Loucy (cell line): ENCODE results near the gene RNF113B.

Experiments
- H2AFZ ChIP-seq: fragments of 200-600 bp; sonication (generic); 2 replicates; pipeline ENCODE4 v1.6.0; 2016; ENCODE audit warnings: antibody characterized with exemption, mild to moderate bottlenecking, low read length, moderate library complexity
- H3F3A ChIP-seq: fragments of 200-600 bp; 2 replicates; pipeline ENCODE4 v1.6.0; 2016; ENCODE audit warnings: antibody characterized with exemption, low read depth, mild to moderate bottlenecking
- H3K27me3 ChIP-seq: fragments of 200-600 bp; sonication (generic); 2 replicates; pipeline ENCODE4 v1.6.1; 2014; ENCODE audit warnings: low read length, mild to moderate bottlenecking; ENCODE audit not compliant: insufficient read depth, poor library complexity, severe bottlenecking
- H3K36me3 ChIP-seq: fragments of 200-600 bp; sonication (generic); 2 replicates; pipeline ENCODE4 v1.6.1; 2016; ENCODE audit warnings: low read length; ENCODE audit not compliant: insufficient read depth
- H3K4me1 ChIP-seq: fragments of 200-600 bp; sonication (generic); 2 replicates; pipeline ENCODE4 v1.5.1; 2014; ENCODE audit warnings: low read length, mild to moderate bottlenecking; ENCODE audit not compliant: insufficient read depth, poor library complexity, severe bottlenecking
- H3K4me2 ChIP-seq: fragments of 200-600 bp; sonication (generic); 2 replicates; pipeline ENCODE4 v1.6.0; 2014; ENCODE audit warnings: antibody characterized with exemption, low read length, low read depth, mild to moderate bottlenecking; ENCODE audit not compliant: poor library complexity, severe bottlenecking
- H3K4me3 ChIP-seq: fragments of 200-600 bp; sonication (generic); 2 replicates; pipeline ENCODE4 v1.5.1; 2014; ENCODE audit warnings: low read length, mild to moderate bottlenecking, mixed read lengths; ENCODE audit not compliant: poor library complexity, severe bottlenecking
- H3K79me2 ChIP-seq: fragments of 200-600 bp; sonication (generic); 2 replicates; pipeline ENCODE4 v1.6.1; 2014; ENCODE audit warnings: low read length; ENCODE audit not compliant: insufficient read depth
- H3K9ac ChIP-seq: fragments of 200-600 bp; sonication (generic); 2 replicates; pipeline ENCODE4 v1.6.0; 2014; ENCODE audit warnings: mild to moderate bottlenecking, low read depth, low read length, moderate library complexity; ENCODE audit not compliant: poor library complexity, severe bottlenecking
- H3K9me2 ChIP-seq: fragments of 200-600 bp; sonication (generic); replicated peaks from 2 replicates; pipeline ENCODE4 v1.6.1; 2016; ENCODE audit warnings: low read depth, low read length, mixed read lengths
- H3K9me3 ChIP-seq: fragments of 200-600 bp; sonication (generic); 2 replicates; pipeline ENCODE4 v1.6.1; 2014; ENCODE audit warnings: mild to moderate bottlenecking, antibody characterized with exemption, low read length, low read depth; ENCODE audit not compliant: insufficient read depth
- H4K20me1 ChIP-seq: fragments of 200-600 bp; sonication (generic); 2 replicates; pipeline ENCODE4 v1.6.0; 2014; ENCODE audit warnings: antibody characterized with exemption, low read length, mild to moderate bottlenecking; ENCODE audit not compliant: insufficient read depth, poor library complexity, severe bottlenecking
- CTCF ChIP-seq: fragments of 200-600 bp; sonication (generic); conservative IDR thresholded peaks from 2 replicates; pipeline ENCODE4 v1.5.1; 2014; ENCODE audit warnings: mild to moderate bottlenecking, antibody characterized with exemption, low read length
- EZH2phosphoT487 ChIP-seq: fragments of 200-600 bp; IDR thresholded peaks from 2 replicates; pipeline ENCODE4 v1.6.1; 2018; ENCODE audit warnings: antibody characterized with exemption, mild to moderate bottlenecking, moderate library complexity, borderline replicate concordance

The RNF113B gene

DNA sequence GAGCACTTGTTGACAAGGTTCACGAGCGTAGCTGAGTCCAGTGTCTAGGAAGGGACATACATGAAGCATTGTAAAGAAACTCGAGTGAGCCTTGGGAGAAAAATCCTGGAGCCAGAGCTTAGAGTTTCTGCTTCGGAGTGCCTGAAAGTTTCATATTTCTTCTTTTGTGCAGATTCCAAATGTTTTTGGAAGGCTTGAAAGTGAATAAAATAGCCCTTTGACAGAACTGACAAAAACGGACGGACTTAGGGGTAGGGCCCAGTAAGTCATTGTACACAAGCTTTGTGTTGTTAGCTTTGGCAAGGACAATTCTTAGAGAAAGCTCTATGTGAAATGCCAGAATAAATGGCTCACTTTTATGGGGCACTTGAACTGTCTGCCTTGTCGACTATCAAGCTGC, 2.8 kb downstream of the RNF113B start:
- Histone ChIP-seq H3K4me1 (no peaks in the 10 kb centered on the region), H4K20me1 (no peaks in the 10 kb centered on the region), H3K9ac (no peak overlapping the region), H3K4me3 (no peak overlapping the region), H3K79me2 (no peaks in the 10 kb centered on the region), H2AFZ (no peak overlapping the region), H3K36me3 (no peaks in the 10 kb centered on the region), H3K4me2 (no peak overlapping the region), H3K9me3 (no peaks in the 10 kb centered on the region), H3K9me2 (no peaks in the 10 kb centered on the region), H3F3A (no peaks in the 10 kb centered on the region), H3K27me3 (no peaks in the 10 kb centered on the region)
- no peak for TF ChIP-seq EZH2phosphoT487

- no peaks in the 10 kb centered on the region for H3K9me2 ChIP-seq
- H3K36me3 ChIP-seq = no peaks in the 10 kb centered on the region
- H3K4me2 ChIP-seq = no peak overlapping the region
- no peaks in the 10 kb centered on the region for H4K20me1 ChIP-seq
- H3K79me2 ChIP-seq = no peaks in the 10 kb centered on the region
- H3K4me3 ChIP-seq = no peak overlapping the region
- H3K9ac ChIP-seq = no peak overlapping the region
- no peaks in the 10 kb centered on the region for H3K9me3 ChIP-seq
- no peaks in the 10 kb centered on the region for H3K4me1 ChIP-seq
- no peaks in the 10 kb centered on the region for H3F3A ChIP-seq
- no peak for TF ChIP-seq CTCF
- no peak for TF ChIP-seq EZH2phosphoT487
- no peak overlapping the region for H2AFZ ChIP-seq
- H3K27me3 ChIP-seq = no peaks in the 10 kb centered on the region
Observed at GRCh38 chr13:98173431-98174152, 3.5 kb downstream of the RNF113B start.

GRCh38 chr13:98172590-98173422, 4.3 kb downstream of the RNF113B start:
- Histone ChIP-seq H3K9me2 (no peaks in the 10 kb centered on the region), H3K4me1 (no peaks in the 10 kb centered on the region), H3K79me2 (no peaks in the 10 kb centered on the region), H3K9ac (no peak overlapping the region), H2AFZ (no peak overlapping the region), H3K27me3 (no peaks in the 10 kb centered on the region), H3K36me3 (no peaks in the 10 kb centered on the region), H3K4me3 (no peak overlapping the region), H4K20me1 (no peaks in the 10 kb centered on the region), H3F3A (no peaks in the 10 kb centered on the region), H3K4me2 (no peak overlapping the region), H3K9me3 (no peaks in the 10 kb centered on the region)
- TF ChIP-seq EZH2phosphoT487 (no peak), CTCF (no peak)
